Tibial artery (tissue), 4 donors: ENCODE data around the gene CHRNG.

ENCODE experiments used
- DNase-seq, 2 donors: peaks; one replicate each; pipeline ENCODE4 v3.0.0-alpha.2; 2019
- H3K27ac ChIP-seq, 2 donors: fragments of 200-600 bp; sonication (generic) in 1 of 2; 1 replicate in 1 of 2; 2 replicates in 1 of 2; pipeline ENCODE4 v1.5.1; 2018 to 2019; ENCODE audit warnings: mild to moderate bottlenecking in 1 of 2
- H3K27me3 ChIP-seq, 2 donors: fragments of 200-600 bp; sonication (generic) in 1 of 2; one replicate each; pipeline versions ENCODE4 v1.5.1 to v1.6.0; 2016 to 2019
- H3K36me3 ChIP-seq, 3 donors: fragments of 200-600 bp; sonication (generic) in 2 of 3; one replicate each; pipeline ENCODE4 v1.5.1; 2016 to 2019; ENCODE audit warnings: mild to moderate bottlenecking in 2 of 3
- H3K4me1 ChIP-seq, 4 donors: fragments of 200-600 bp; sonication (generic) in 2 of 4; 1 replicate in 3 of 4; 2 replicates in 1 of 4; pipeline ENCODE4 v1.5.1; 2016 to 2019
- H3K4me3 ChIP-seq, 2 donors: fragments of 200-600 bp; sonication (generic) in 1 of 2; 1 replicate in 1 of 2; 2 replicates in 1 of 2; pipeline ENCODE4 v1.5.1; 2018 to 2019; ENCODE audit warnings: mild to moderate bottlenecking in 2 of 2
- H3K9me3 ChIP-seq, 3 donors: fragments of 200-600 bp; sonication (generic) in 1 of 3; one replicate each; pipeline ENCODE4 v1.5.1; 2016 to 2019
- CTCF ChIP-seq, 2 experiments: fragments of 200-600 bp in 1 of 2; fragments of 450-650 bp in 1 of 2; IDR thresholded peaks; one replicate each; pipeline ENCODE4 v1.5.1; 2017 to 2019; ENCODE audit warnings: antibody characterized with exemption in 2 of 2, mild to moderate bottlenecking in 1 of 2, moderate library complexity in 1 of 2
- intact Hi-C: fragments of 100-400 bp; cut with DNase I; formaldehyde crosslinking; loops from one replicate; pipeline ENCODE4 v1.15.0; 2023; ENCODE audit warnings: low total_unique reads

Gene CHRNG

GRCh38 chr2:232573771-232574435 is 34.4 kb downstream of the CHRNG start:
- H3K4me3 ChIP-seq, result no peak overlapping the region
- DNase-seq, result no peak
- no peaks in the 10 kb centered on the region for H3K9me3 ChIP-seq
- H3K36me3 ChIP-seq, result peaks cover 20 to 69% (median 67%) of the 10 kb centered on the region in 3 donors
- no peaks in the 10 kb centered on the region for H3K4me1 ChIP-seq
- H3K27me3 ChIP-seq, result no peaks in the 10 kb centered on the region
- intact Hi-C loops, result no loop called here
- H3K27ac ChIP-seq, result no peak overlapping the region
- TF ChIP-seq CTCF (IDR thresholded peaks at IDR 0.05), result no peak

- no peak for DNase-seq
- Histone ChIP-seq H3K36me3 (peaks cover 11 to 64% (median 64%) of the 10 kb centered on the region in 3 donors), H3K27me3 (no peaks in the 10 kb centered on the region), H3K27ac (no peak overlapping the region), H3K4me3 (no peak overlapping the region), H3K9me3 (no peaks in the 10 kb centered on the region), H3K4me1 (no peaks in the 10 kb centered on the region)
- intact Hi-C loops, result no loop called here
- TF ChIP-seq CTCF (IDR thresholded peaks at IDR 0.05), result no peak
These were observed 35.3 kb downstream of the CHRNG start for GRCh38 chr2:232574674-232575403.

GRCh38 chr2:232575404-232575746 is 35.9 kb downstream of the CHRNG start:
- intact Hi-C loops, result no loop called here
- Histone ChIP-seq H3K36me3 (peaks cover 8 to 64% (median 59%) of the 10 kb centered on the region in 3 donors), H3K4me1 (no peaks in the 10 kb centered on the region), H3K9me3 (no peaks in the 10 kb centered on the region), H3K4me3 (no peak overlapping the region), H3K27ac (no peak overlapping the region), H3K27me3 (no peaks in the 10 kb centered on the region)
- TF ChIP-seq CTCF (IDR thresholded peaks at IDR 0.05), result no peak
- DNase-seq, result no peak

- intact Hi-C loops, result no loop called here
- Histone ChIP-seq H3K9me3 (no peaks in the 10 kb centered on the region), H3K36me3 (peaks cover 19 to 65% (median 59%) of the 10 kb centered on the region in 3 donors), H3K27ac (no peak overlapping the region), H3K4me1 (no peaks in the 10 kb centered on the region), H3K27me3 (no peaks in the 10 kb centered on the region), H3K4me3 (no peak overlapping the region)
- no peak for DNase-seq
- TF ChIP-seq CTCF (IDR thresholded peaks at IDR 0.05), result no peak
These were observed 37.5 kb downstream of the CHRNG start for GRCh38 chr2:232576995-232577394.

GRCh38 chr2:232577841-232578240 is 38.3 kb downstream of the CHRNG start:
- TF ChIP-seq CTCF (IDR thresholded peaks at IDR 0.05), result no peak
- Histone ChIP-seq H3K36me3 (peaks cover 27 to 65% (median 58%) of the 10 kb centered on the region in 3 donors), H3K4me3 (no peak overlapping the region), H3K27ac (no peak overlapping the region), H3K27me3 (no peaks in the 10 kb centered on the region), H3K9me3 (no peaks in the 10 kb centered on the region), H3K4me1 (no peaks in the 10 kb centered on the region)
- intact Hi-C loops, result no loop called here
- DNase-seq, result no peak
